Activated naive CD4-positive, alpha-beta T cell treated with Interleukin-2 at 50 U/mL for 16 hours (primary cell): Measurements from ENCODE around the gene INPP5A.
A peak's percentile ranks its signal among the peaks of the same experiment; 100 is the strongest.
"Not testable (repeated sequence)": the region's sequence is repeated elsewhere in the genome, so short reads cannot be mapped to it uniquely, and the experiment has no call there.

Experiments used
- DNase-seq: peaks from one replicate; pipeline ENCODE4 v3.0.0-alpha.2; 2020

The INPP5A gene

DNA sequence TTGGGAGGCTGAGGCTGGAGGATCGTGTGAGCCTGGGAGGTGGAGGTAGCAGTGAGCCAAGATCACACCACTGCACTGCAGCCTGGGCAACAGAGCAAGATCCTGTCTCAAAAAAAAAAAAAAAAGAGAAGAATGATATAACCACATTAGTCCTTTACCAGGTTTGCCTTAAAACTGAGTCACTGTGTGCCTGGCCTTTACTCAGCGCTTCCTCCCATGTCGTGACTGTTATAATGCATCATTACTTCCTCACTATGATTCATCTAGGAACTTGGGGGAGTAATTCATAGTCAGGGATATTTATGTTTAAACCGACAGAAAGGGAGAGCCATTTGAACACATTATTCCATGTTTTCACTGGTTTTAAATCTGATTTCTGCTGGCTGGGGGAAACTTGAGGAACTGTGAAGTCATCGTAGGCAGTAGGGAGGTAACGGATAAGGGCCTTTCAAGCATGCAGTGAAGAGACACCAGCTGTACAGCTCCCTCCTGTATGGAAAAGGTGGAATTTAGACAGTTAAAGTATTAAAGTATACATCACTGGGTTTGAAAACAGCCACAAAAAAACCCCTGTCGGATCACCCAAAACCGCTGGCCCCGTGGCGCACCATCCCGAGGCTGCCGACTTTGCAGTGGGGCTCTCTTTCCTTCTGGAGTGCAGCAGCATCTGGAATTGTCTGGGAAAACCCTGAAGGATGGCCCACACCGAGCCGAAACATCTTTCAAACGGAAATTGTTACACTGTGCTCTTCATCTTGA is 128.5 kb downstream of the INPP5A start:
- peak; percentile 20 for DNase-seq

DNA sequence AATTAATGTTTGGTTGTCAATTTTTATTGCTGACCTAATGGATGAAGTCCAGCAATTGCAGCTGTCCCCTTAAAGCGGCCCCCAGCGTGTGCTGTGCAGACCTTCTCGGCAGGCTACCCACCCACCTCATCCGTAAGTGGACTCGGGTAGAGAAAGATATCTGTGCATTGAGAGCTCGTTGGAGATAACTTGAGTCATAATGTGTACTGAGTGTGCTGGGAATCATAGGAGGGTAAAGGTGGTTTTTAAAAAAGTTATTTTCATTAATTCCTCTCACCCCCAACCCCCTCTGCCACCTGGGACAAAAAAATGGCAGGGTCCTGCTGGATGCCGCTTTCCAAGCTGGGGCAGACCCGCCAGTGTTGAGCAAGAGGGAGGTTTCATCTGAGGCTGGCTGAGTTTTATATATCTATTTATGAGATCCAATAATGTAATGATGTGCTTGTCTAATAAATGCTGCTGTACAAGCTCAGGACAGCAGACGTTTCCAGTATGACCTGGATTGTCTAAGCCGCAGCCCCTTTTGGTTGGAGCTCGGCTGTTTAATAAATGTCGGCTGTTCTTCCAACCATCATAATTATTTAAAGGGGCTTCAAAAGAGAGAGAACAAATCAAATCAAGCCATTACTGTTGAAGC is 129.2 kb downstream of the INPP5A start:
- no peak for DNase-seq

DNA sequence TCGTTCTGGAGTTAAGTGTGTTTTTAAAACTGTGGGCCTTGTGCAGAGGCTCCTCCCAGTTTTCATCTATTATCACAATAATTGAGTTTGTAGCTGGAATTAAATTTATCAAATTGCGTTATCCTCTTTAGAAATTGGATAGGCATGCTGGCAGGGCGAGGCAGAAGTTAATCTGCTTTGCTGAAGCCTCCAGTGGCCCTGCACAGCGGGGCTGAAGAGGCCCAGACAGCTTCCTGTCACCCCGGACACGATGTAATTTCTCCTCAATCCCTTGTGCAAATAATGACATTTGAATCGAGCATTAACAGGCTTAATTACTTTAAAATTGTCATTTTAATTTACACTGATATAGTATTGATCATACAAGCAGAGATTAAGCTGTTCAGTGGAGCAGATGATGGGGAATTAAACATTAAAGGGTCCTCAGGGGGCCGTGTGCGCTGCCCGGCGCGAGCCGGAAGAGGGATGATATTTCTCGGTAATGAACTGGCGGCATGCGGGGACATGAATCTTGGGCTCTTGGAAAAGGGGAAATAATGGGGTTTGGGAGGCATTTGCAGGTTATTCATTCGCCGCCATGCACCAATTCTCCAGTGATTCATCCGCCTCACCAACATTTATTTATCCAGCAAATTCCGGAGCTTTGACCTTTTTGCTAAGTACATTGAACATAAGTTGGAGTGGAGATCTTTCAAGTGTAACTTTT is 129.9 kb downstream of the INPP5A start:
- no peak for DNase-seq

DNA sequence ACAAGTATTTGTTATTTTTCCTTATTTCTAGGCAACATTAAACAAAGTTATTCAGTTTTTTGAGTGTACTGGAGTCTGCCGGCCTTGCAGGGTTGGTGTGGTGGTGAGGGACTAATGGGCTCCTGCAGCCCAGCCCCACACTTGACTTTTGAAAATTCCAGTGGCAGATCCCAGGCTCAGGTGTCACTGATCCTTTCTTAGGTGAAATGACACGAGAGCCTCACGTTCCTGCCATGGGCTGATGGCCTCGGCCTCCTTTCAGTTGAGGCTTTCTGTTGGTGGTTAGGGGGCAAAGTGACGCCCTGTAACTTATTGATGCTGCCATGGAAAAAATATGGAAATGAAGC is 130.4 kb downstream of the INPP5A start:
- no peak for DNase-seq

DNA sequence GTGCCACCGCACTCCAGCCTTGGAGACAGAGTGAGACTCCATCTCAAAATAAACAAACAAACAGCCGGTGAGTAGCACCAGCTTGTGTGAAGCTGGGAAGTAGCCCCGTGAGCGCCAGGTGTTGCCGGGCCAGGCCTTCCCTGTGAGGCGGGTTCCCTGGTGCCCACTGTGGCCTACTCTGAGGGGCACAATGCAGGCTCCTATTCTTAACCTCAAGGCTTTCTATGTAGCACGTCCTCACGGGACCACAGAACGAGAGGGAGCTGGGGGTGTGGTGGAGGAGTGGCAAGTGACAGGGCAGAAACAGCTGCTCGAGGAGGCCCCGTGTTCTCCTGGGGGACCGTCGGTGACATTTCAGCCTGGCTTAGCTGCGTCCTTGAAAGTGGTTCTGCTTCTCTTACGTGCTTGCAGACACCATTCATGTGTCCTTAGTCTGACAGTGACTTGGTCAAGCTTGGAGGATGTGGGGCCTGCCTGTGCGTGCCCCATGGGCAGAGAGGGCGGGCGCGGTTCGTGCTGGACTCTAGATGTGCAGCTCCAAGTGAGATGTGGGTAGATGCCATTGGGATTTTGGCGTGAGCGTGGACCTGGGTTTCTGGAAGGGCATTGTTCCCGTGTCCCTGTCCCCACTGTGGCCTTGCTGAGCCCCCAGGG is 131.7 kb downstream of the INPP5A start:
- no peak for DNase-seq

DNA sequence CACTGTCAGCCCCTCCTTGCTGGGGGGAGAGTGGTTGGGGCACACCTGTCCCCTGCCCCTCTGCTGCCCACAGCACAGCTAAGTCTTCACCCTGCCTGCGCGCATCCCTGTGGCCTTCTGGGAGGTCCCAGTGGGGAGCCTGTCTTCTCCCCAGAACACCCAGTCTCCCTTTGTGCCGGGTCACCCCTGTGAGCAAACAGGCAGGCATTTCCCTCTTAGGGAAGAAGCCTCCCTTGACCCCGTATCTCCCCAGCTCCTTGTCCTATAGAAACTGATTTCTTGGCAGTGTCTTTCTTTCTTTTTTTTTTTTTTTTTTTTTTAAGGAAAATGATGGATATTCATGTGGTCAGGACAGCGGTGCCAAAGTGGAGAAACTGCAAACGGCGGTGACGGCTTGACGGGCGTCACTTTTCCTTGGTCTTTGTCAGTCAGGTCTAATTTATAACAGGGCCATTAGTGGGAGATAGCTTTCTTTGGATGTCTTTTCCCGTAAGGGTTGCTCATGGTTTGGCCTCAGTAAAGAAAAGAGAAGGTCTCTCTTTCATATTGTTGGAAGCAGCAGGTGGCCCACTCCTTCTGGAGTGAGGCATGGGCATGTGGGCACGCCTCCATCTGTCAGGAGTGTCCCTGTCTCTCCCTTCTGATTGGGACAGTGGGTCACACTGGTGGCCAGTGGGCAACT is 133.1 kb downstream of the INPP5A start:
- DNase-seq: no peak

DNA sequence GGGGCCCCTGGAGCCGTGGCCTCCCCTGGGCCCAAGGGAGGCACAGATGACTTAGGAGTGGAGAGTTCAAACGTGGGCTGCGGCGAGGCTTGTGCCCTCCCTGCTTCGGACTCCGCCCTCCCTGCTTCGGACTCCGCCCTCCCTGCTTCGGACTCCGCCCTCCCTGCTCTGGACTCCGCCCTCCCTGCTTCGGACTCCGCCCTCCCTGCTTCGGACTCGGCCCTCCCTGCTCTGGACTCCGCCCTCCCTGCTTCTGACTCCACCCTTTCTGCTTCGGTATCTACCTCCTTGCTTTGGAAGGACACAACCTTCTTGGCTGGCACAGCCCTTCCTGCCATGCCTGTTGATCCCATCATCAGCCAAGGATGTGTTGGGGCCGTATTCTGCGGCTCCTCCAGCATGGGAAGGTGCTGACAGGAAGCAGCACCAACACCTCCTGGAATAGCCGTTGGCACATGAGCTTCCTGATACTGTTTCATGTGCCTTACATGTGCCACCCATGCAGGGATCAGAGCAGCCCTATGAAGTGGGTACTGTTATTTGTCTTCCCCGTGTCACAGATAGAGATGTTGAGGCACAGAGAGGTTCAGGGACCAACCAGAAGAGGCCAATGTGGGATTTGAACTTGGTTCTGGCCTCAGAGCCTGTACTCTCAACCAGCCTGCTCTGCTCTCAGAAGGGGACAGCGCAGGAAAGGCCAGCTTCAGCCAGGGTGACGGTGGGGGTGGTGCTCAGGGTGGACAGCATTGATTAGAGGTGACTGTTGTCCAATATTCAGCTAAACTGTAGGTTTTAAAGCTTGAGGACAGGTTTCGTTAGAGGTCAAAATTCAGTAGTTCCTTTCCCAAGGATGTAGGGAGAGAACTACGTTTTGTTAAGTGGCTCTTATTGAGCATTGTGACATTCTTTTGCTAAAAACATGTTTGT is 133.9 kb downstream of the INPP5A start:
- no peak for DNase-seq

DNA sequence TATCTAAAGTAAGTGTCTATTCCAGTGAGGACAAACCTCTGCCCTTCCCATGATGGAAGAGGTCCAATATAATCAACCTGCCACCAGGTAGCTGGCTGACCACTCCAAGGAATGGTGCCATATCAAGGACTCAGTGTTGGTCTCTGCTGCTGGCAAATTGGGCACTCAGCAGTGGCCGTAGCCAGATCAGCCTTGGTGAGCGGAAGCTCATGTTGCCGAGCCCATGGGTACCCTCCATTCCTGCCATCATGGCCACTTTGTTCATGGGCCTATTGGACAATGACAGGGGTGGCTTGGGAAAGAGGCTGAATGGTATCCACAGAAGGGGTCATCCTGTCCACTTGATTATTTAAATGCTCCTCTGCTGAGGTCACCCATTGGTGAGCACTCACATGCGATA is 136.2 kb downstream of the INPP5A start:
- not testable (repeated sequence) for DNase-seq

DNA sequence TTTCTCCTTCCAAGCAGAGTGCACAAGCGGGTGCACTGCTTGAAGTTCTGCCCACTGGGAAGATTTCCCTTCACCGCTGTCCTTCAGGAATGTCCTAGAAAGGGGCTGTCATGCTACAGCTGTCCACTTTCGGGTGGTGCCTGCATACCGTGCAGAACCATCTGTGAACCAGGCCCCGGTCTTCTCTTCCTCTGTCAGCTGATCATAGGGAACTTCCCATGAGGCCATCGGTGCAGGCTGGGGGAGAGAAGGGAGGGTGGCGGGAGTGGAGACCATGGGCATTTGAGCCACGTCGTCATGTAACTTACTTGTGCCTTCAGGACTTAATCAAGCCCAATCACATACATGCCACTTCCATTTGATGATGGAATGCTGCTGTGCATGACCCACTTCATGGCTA is 136.7 kb downstream of the INPP5A start:
- DNase-seq: no peak

DNA sequence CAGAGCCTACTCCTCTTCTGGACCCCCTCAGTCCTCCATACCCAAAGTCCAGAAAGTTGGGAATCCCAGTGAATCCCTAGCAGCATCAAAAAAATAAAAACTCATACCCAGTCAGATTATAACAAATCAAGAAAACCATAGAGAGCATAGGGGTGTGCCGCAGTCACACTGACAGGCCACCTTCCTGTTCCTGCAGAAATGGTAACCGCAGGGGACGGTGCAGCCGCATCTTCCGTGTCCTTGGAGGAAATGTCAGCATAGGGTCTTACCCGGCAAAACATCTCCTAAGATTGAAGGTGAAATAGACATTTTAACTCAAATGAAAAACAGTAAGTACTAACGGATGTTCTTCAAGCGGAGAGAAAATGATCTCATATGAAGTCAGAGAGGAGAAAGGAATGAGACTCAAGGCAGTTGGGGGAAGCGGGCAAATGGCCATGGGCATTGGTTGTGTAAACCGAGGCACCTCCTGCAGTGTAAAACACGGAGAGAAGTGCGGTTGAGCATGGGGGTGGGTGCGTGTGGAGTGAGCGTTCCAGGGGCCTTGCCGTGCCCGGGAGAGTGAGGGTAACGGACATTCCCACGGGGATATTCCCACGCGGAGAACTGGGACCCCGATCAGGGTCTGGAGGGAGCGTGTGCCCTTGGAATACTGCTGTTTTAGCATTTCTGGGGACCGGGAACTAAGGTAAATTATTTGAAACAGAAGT is 137.6 kb downstream of the INPP5A start:
- no peak for DNase-seq

DNA sequence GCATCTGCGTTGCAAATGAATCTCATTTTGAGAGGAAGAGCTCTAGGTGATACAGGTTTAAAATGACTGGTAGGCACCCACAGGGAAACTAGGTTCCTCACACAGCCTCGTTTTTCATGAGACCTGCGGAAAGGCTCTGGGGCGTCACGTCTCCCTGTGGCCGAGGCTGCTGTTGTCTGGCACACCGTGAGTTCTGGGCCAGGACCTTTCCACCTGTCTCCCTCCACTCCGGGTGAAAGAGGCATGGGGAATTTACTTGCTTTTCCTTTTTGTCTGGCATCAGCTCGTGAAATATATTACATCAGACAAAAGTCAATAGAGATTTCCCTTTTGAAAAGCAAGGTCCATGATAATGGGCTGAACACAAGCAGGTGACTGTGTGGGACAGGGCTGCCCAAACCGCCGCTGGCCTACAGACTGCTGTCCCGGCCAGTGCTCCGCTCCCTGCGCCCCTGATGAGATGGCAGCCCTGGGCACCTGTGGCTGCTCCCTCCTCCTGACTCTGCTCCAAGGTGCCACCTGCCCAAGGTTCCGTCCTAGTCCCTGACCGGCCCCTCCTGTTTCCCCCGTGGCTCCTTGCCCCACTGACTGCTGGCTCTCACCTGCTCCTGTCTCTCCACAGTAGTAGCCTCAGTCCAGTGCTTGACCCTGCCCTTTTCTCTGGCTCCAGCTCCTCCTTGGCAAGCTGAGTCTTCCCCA is 138.8 kb downstream of the INPP5A start:
- DNase-seq: no peak

DNA sequence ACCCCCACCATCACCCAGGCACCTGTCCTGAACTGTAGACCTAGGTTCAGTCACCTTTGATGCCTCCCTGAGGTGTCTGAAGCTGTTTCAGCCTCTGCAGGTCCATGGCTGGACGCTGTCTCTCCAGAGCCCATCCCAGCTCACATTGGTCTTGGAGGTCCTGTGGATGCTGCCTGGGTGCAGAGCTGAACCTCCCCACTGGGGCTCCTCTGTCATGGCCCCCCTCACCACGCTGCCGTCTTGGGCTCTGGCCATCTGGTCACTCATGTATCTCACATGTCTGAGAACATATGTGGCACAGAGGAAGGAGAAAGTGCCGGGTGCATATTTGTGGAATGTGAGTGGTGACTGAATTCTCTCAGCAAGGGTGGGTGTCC is 139.5 kb downstream of the INPP5A start:
- no peak for DNase-seq

DNA sequence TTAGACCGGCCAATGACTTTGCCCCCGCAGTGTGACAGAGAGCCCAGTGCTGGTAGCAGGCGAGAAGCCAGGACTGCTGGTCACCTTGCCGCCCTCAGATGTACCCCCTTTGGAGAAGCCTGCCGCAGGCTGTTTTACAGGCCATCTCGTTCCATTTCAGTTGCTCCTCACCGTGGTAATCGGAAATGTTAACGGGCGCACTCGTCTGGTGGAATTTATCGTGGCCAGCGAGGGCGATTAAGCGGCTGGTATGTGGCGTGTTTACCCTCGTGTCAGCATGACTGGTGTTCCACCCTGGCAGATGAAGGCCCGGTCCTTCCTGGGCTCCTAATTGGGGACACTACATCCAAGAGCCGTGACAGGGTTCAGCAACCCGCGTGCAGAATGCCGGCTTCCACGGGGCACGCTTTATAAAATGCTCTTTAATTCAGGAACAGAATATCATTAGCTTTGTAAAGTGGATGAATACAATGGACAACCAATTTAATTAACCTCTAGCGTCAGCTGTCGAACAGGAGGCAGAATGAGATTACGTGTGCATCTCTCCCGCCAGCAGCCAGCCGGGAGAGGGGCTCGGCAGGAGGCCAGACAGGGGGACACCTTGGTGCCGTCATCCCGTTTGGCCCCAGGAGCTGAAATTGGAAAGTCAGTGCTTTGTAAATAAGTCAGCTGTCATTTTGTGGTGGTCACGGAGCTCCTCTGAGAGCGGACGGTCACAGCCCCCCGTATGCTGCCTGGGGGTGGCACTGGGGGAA is 140.1 kb downstream of the INPP5A start:
- no peak for DNase-seq

DNA sequence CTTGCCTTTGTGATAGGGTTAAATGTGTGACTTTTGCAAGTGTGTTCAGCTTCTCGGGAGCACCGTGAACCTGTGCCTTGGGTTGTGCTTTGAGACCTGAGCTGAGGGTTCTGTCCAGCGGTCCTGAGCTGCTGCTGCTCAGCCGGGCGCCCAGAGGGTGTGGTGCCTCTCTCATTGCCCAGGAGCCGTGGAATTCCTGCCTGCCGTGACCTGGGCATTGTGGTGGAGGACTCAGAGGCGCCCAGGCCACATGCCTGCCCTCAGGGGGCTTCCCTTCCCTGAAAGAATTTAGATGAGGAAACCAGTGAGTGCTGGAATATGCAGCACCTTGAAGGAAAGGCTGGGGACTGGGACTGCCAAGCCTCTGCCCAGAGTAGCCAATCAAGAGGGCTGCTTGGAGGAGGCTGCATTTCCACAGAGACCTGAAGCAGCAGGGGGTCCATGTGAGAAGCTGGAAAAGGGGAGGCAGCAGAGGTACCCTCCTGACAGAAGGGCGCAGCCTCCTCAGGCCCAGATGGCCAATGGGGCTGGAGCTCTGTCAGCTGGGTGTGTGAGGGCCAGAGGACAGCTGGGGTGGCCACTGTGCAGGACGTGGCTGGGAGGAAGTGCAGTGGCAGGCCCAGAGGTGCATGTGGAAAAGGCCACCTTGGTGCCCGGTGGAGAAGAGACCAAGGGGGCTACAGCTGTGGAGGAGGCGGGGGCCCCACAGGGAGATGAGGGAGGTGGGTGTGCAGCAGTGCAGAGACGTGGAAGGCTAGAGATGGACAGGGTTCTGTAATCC is 141.0 kb downstream of the INPP5A start:
- DNase-seq: no peak

DNA sequence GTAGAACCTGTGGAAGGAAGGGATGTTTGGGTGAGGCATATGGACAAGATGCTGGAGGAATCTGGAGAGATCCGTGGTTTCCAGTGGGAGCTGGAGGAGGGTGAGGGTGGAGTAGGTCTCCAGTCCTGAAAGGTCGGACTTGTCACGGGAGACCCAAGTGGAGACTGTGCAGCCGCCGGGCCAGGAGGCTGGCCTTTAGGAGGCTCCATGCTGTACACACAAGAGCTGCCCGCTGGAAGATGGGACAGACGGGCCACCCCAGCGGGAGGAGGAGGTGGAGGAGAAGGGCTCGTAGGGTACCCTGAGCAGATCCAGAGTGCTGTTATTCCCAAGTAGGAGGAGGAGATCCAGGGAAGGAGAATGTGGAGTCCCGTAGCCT is 141.6 kb downstream of the INPP5A start:
- DNase-seq: no peak

DNA sequence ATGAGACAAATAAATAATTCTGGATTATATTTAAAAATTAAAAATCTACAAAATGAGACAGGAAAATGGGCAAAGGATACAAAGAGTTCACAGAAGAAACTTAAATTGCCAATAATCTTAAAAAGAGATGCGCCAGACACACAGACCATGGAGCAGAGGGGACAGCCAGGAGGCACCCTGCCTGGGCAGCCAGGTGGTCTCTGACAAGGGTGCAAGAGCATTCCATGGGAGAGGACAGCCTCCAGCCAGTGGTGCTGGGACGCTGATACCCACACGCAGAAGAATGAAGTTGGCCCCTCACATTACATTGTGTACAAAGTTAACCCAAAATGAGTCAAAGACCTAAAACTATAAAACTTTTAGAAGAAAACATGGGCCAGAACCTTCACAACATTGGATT is 142.1 kb downstream of the INPP5A start:
- no peak for DNase-seq

DNA sequence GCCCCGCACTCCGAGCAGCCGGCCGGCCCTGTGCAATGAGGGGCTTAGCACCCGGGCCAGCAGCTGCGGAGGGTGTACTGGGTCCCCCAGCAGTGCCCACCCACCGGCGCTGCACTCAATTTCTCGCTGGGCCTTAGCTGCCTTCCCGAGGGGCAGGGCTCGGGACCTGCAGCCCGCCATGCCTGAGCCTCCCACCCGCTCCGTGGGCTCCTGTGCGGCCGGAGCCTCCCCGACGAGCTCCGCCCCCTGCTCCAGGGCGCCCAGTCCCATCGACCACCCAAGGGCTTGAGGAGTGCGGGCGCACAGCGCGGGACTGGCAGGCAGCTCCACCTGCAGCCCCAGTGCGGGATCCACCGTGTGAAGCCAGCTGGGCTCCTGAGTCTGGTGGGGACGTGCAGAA is 143.2 kb downstream of the INPP5A start:
- not testable (repeated sequence) for DNase-seq

DNA sequence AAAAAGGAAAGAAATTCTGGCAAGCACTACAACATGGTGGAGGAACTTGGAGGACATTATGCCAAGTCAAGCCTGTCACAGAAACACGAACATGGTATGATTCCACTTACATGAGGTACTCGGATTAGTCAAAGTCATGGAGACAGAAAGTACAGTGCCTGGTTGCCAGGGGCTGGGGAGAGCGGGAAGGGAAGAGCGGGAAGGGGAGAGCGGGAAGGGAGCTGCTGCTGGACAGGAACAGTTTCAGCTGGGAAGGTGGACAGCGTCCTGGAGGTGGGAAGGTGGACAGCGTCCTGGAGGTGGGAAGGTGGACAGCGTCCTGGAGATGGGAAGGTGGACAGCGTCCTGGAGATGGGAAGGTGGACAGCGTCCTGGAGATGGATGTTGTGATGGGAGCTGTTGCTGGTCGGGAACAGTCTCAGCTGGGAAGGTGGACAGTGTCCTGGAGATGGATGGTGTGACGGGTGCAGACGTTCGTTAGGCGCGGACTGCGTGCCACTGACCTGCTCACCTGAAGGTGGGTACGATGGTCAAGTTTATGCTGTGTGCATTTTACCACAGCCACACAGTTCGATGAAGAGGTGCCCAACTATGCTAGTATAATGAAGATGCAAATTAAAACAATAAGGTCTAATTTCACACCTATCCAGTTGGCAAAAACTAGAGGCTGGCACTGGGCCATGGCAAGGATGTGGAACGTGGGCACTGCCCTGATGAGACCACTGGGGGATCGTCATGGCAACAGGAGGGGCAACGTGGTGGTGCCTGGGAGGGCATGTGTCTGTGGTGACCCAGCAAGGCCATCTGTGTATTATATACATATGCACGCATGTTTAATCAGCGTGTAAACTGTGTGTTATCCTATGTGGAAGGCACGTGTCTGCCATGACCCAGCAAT is 144.5 kb downstream of the INPP5A start:
- no peak for DNase-seq
